Muscle layer of duodenum (tissue), 2 donors: ENCODE data around the gene DNM2.
"Not testable (repeated sequence)": the region's sequence is repeated elsewhere in the genome, so short reads cannot be mapped to it uniquely, and the experiment has no call there.

Source experiments
- H3K27ac ChIP-seq: one replicate; pipeline ENCODE4 v1.7.0; 2013; ENCODE audit warnings: mild to moderate bottlenecking, low read length
- H3K27me3 ChIP-seq: one replicate; pipeline ENCODE4 v1.7.0; 2013; ENCODE audit warnings: low read depth, mild to moderate bottlenecking, control low read depth, low read length
- H3K36me3 ChIP-seq, 2 donors: one replicate each; pipeline ENCODE4 v1.7.0; 2013; ENCODE audit warnings: low read length in 2 of 2, control low read depth in 1 of 2, mild to moderate bottlenecking in 1 of 2; ENCODE audit not compliant: insufficient read depth in 2 of 2, control insufficient read depth in 1 of 2
- H3K4me1 ChIP-seq, 2 donors: one replicate each; pipeline ENCODE4 v1.7.0; 2013; ENCODE audit warnings: low read length in 2 of 2, mild to moderate bottlenecking in 2 of 2, control low read depth in 1 of 2, moderate library complexity in 1 of 2; ENCODE audit not compliant: insufficient read depth in 2 of 2, control insufficient read depth in 1 of 2
- H3K4me3 ChIP-seq, 2 donors: one replicate each; pipeline ENCODE4 v1.7.0; 2013; ENCODE audit warnings: low read length in 2 of 2, low read depth in 1 of 2, mild to moderate bottlenecking in 1 of 2
- H3K9me3 ChIP-seq, 2 donors: one replicate each; pipeline ENCODE4 v1.7.0; 2013; ENCODE audit warnings: low read length in 2 of 2, control low read depth in 1 of 2, mild to moderate bottlenecking in 1 of 2; ENCODE audit not compliant: control insufficient read depth in 1 of 2
- donor health status: healthy.

DNM2 gene

GRCh38 chr19:10852098-10852800, 134.4 kb downstream of the DNM2 start:
- Histone ChIP-seq H3K4me1 (no peaks in the 10 kb centered on the region), H3K27me3 (no peaks in the 10 kb centered on the region), H3K36me3 (no peaks in the 10 kb centered on the region), H3K27ac (no peak overlapping the region), H3K4me3 (no peak overlapping the region), H3K9me3 (no peaks in the 10 kb centered on the region)

- H3K27me3 ChIP-seq = no peaks in the 10 kb centered on the region
- no peak overlapping the region for H3K27ac ChIP-seq
- no peak overlapping the region for H3K4me3 ChIP-seq
- H3K36me3 ChIP-seq = no peaks in the 10 kb centered on the region
- no peaks in the 10 kb centered on the region for H3K4me1 ChIP-seq
- H3K9me3 ChIP-seq = no peaks in the 10 kb centered on the region
Observed at GRCh38 chr19:10852941-10853340, 135.1 kb downstream of the DNM2 start.

- Histone ChIP-seq H3K27me3 (no peaks in the 10 kb centered on the region), H3K9me3 (no peaks in the 10 kb centered on the region), H3K27ac (no peak overlapping the region), H3K36me3 (no peaks in the 10 kb centered on the region), H3K4me1 (no peaks in the 10 kb centered on the region), H3K4me3 (no peak overlapping the region)
Observed at GRCh38 chr19:10854350-10855089, 136.6 kb downstream of the DNM2 start.

GRCh38 chr19:10855879-10856522, 138.1 kb downstream of the DNM2 start:
- Histone ChIP-seq H3K27me3 (no peaks in the 10 kb centered on the region), H3K4me1 (no peaks in the 10 kb centered on the region), H3K4me3 (no peak overlapping the region), H3K9me3 (no peaks in the 10 kb centered on the region), H3K27ac (no peak overlapping the region), H3K36me3 (no peaks in the 10 kb centered on the region)

- not testable (repeated sequence) for H3K9me3 ChIP-seq, H3K4me3 ChIP-seq, H3K4me1 ChIP-seq, H3K27me3 ChIP-seq, H3K36me3 ChIP-seq, H3K27ac ChIP-seq
Observed at GRCh38 chr19:10856899-10857298, 139.0 kb downstream of the DNM2 start.

- Histone ChIP-seq H3K4me1 (no peaks in the 10 kb centered on the region), H3K4me3 (no peak overlapping the region), H3K27ac (no peak overlapping the region), H3K36me3 (no peaks in the 10 kb centered on the region), H3K9me3 (no peaks in the 10 kb centered on the region), H3K27me3 (no peaks in the 10 kb centered on the region)
Observed at GRCh38 chr19:10858204-10858828, 140.4 kb downstream of the DNM2 start.

- peaks cover 0 to 4% of the 10 kb centered on the region in 2 donors for H3K4me1 ChIP-seq
- H3K36me3 ChIP-seq = no peaks in the 10 kb centered on the region
- H3K27me3 ChIP-seq = no peaks in the 10 kb centered on the region
- no peak overlapping the region for H3K27ac ChIP-seq
- no peaks in the 10 kb centered on the region for H3K9me3 ChIP-seq
- no peak overlapping the region for H3K4me3 ChIP-seq
Observed at GRCh38 chr19:10861103-10861651, 143.3 kb downstream of the DNM2 start.

- Histone ChIP-seq H3K36me3 (no peaks in the 10 kb centered on the region), H3K27ac (no peak overlapping the region), H3K9me3 (no peaks in the 10 kb centered on the region), H3K27me3 (no peaks in the 10 kb centered on the region), H3K4me3 (no peak overlapping the region), H3K4me1 (peaks cover 0 to 4% of the 10 kb centered on the region in 2 donors)
Observed at GRCh38 chr19:10862561-10863106, 144.8 kb downstream of the DNM2 start.

GRCh38 chr19:10863107-10863717, 145.3 kb downstream of the DNM2 start:
- no peaks in the 10 kb centered on the region for H3K27me3 ChIP-seq
- H3K27ac ChIP-seq = no peak overlapping the region
- no peak overlapping the region for H3K4me3 ChIP-seq

GRCh38 chr19:10864538-10864899, 146.6 kb downstream of the DNM2 start:
- Histone ChIP-seq H3K9me3 (no peaks in the 10 kb centered on the region), H3K4me1 (peaks cover 0 to 4% of the 10 kb centered on the region in 2 donors), H3K27ac (no peak overlapping the region), H3K27me3 (no peaks in the 10 kb centered on the region), H3K36me3 (no peaks in the 10 kb centered on the region), H3K4me3 (peak overlapping the region in 1 of 2 donors; percentile 44)

More at GRCh38 chr19:10863107-10863717, 145.3 kb downstream of the DNM2 start:
- Histone ChIP-seq H3K9me3 (no peaks in the 10 kb centered on the region), H3K36me3 (no peaks in the 10 kb centered on the region), H3K4me1 (peaks cover 0 to 4% of the 10 kb centered on the region in 2 donors)
